HT-29 (cell line): ENCODE data around the gene CLDN7. TPM values are rescaled to one million over a fixed set of nuclear protein-coding genes. Genes with fewer than 3 reads are reported as not detected.

Experiments
- small RNA-seq: library from RNA; depleted of rRNA; stranded (forward); fragments of <200 nt; gene quantifications from one replicate; pipeline ENCODE3, GENCODE V24; 2014
- total RNA-seq: library from RNA; depleted of rRNA; stranded (reverse); fragments of >200 nt; shearing (Covaris generic); gene quantifications from 2 replicates; pipeline ENCODE4 v1.2.3, GENCODE V29; 2014; rRNA removed

Gene CLDN7
- total RNA-seq, 1 experiment from 2014 or later: 429 TPM

Small RNA genes within 50 kb of the gene (small RNA-seq; reads per million reads assigned to genes)
- gene MIR324 (1.0 reads per million, percentile 35 among the genes with 10 or more reads in this experiment), gene RF00019 (not detected)

Other genes with a start within 250 kb of the CLDN7 start
- 111 and 114 TPM in 2 replicates for gene RNASEK, start 249.9 kb downstream of the CLDN7 start, total RNA-seq
- not detected in 2 replicates for gene BCL6B, start 239.4 kb downstream of the CLDN7 start, total RNA-seq
- 0.16 and 0.28 TPM in 2 replicates for gene SLC16A13, start 226.5 kb downstream of the CLDN7 start, total RNA-seq
- gene SLC16A11, start 218.4 kb downstream of the CLDN7 start, total RNA-seq: not detected in 2 replicates
- not detected in 2 replicates for gene CLEC10A, start 182.2 kb downstream of the CLDN7 start, total RNA-seq
- gene ASGR2, start 147.7 kb downstream of the CLDN7 start, total RNA-seq: not detected in 2 replicates
- 0.52 TPM in 1 of 2 replicates, not detected in the other for gene ASGR1, start 83.1 kb downstream of the CLDN7 start, total RNA-seq
- gene DLG4, start 42.6 kb downstream of the CLDN7 start, total RNA-seq: 0.26 and 1.6 TPM in 2 replicates
- gene ACADVL, start 42.5 kb downstream of the CLDN7 start, total RNA-seq: 469 and 546 TPM in 2 replicates
- 42.6 and 48.6 TPM in 2 replicates for gene DVL2, start 28.0 kb downstream of the CLDN7 start, total RNA-seq
- gene PHF23, start 23.0 kb downstream of the CLDN7 start, total RNA-seq: 29.3 and 31.7 TPM in 2 replicates
- gene GABARAP, start 20.0 kb downstream of the CLDN7 start, total RNA-seq: 72.3 and 84.0 TPM in 2 replicates
- 32.8 and 51.4 TPM in 2 replicates for gene CTDNEP1, start 10.7 kb downstream of the CLDN7 start, total RNA-seq
- gene ELP5, start 10.3 kb downstream of the CLDN7 start, total RNA-seq: 46.5 and 46.7 TPM in 2 replicates
- 0.26 and 0.38 TPM in 2 replicates for gene SLC2A4, start 19.2 kb upstream of the CLDN7 start, total RNA-seq
- 16.3 and 19.4 TPM in 2 replicates for gene YBX2, start 32.2 kb upstream of the CLDN7 start, total RNA-seq
- 915 and 962 TPM in 2 replicates for gene EIF5A, start 45.1 kb upstream of the CLDN7 start, total RNA-seq
- gene GPS2, start 52.9 kb upstream of the CLDN7 start, total RNA-seq: 45.7 and 49.0 TPM in 2 replicates
- gene NEURL4, start 66.9 kb upstream of the CLDN7 start, total RNA-seq: 18.0 and 21.1 TPM in 2 replicates
- 0.08 TPM in 1 of 2 replicates, not detected in the other for gene ACAP1, start 74.1 kb upstream of the CLDN7 start, total RNA-seq
- 5.0 and 6.2 TPM in 2 replicates for gene KCTD11, start 89.7 kb upstream of the CLDN7 start, total RNA-seq
- gene TMEM95, start 92.7 kb upstream of the CLDN7 start, total RNA-seq: not detected in 2 replicates
- 4.8 and 9.4 TPM in 2 replicates for gene TNK1, start 118.6 kb upstream of the CLDN7 start, total RNA-seq
- gene PLSCR3, start 132.0 kb upstream of the CLDN7 start, total RNA-seq: 28.5 and 32.4 TPM in 2 replicates
- 84.6 and 111 TPM in 2 replicates for gene TMEM256, start 141.6 kb upstream of the CLDN7 start, total RNA-seq
- 2.2 and 2.7 TPM in 2 replicates for gene NLGN2, start 145.4 kb upstream of the CLDN7 start, total RNA-seq
- gene SPEM1, start 157.8 kb upstream of the CLDN7 start, total RNA-seq: not detected in 2 replicates
- not detected in 2 replicates for gene SPEM2, start 163.1 kb upstream of the CLDN7 start, total RNA-seq
- not detected in 2 replicates for gene SPEM3, start 166.4 kb upstream of the CLDN7 start, total RNA-seq
- gene TMEM102, start 173.0 kb upstream of the CLDN7 start, total RNA-seq: 11.7 and 19.4 TPM in 2 replicates
- 0.46 and 0.52 TPM in 2 replicates for gene FGF11, start 177.0 kb upstream of the CLDN7 start, total RNA-seq
- gene CHRNB1, start 182.6 kb upstream of the CLDN7 start, total RNA-seq: 0.83 and 1.6 TPM in 2 replicates
- gene ZBTB4, start 217.2 kb upstream of the CLDN7 start, total RNA-seq: 8.4 and 10.0 TPM in 2 replicates
- 0.28 TPM in 1 of 2 replicates, not detected in the other for gene SLC35G6, start 219.0 kb upstream of the CLDN7 start, total RNA-seq
- gene POLR2A, start 221.9 kb upstream of the CLDN7 start, total RNA-seq: 26.0 and 58.6 TPM in 2 replicates